MM.1S (cell line): Measurements from ENCODE around the gene EIF3I.

ENCODE experiments used
- CTCF ChIP-seq: fragments of 300-600 bp; sonication (generic); IDR thresholded peaks from 2 replicates; pipeline ENCODE4 v1.5.1; 2016; ENCODE audit warnings: antibody characterized with exemption, low read length, mixed read lengths
- EZH2 ChIP-seq: fragments of 300-600 bp; sonication (generic); optimal IDR thresholded peaks from 2 replicates; pipeline ENCODE3; 2017; ENCODE audit warnings: low read depth, mild to moderate bottlenecking, antibody characterized with exemption, low read length, mixed read lengths
- EZH2phosphoT487 ChIP-seq: fragments of 300-600 bp; sonication (generic); IDR thresholded peaks from 2 replicates; pipeline ENCODE4 v1.6.1; 2018; ENCODE audit warnings: antibody characterized with exemption, low read length

DNA sequence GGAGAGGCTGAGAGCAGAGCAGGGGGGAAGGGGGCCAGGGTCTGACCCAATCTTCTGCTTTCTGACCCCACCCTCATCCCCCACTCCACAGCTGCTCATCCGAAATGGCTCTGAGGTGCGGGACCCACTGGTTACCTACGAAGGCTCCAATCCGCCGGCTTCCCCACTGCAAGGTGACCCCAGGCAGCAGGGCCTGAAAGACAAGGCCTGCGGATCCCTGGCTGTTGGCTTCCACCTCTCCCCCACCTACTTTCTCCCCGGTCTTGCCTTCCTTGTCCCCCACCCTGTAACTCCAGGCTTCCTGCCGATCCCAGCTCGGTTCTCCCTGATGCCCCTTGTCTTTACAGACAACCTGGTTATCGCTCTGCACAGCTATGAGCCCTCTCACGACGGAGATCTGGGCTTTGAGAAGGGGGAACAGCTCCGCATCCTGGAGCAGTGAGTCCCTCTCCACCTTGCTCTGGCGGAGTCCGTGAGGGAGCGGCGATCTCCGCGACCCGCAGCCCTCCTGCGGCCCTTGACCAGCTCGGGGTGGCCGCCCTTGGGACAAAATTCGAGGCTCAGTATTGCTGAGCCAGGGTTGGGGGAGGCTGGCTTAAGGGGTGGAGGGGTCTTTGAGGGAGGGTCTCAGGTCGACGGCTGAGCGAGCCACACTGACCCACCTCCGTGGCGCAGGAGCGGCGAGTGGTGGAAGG, 52.6 kb downstream of the EIF3I start:
- TF ChIP-seq CTCF, result no peak
- no peak for TF ChIP-seq EZH2
- TF ChIP-seq EZH2phosphoT487, result no peak
